ENCODE data around the gene TRIO. TPM values are rescaled to one million over a fixed set of nuclear protein-coding genes. Genes with fewer than 3 reads are reported as not detected.

Gene TRIO
- total RNA-seq, 1 donor = 211 TPM

DNA sequence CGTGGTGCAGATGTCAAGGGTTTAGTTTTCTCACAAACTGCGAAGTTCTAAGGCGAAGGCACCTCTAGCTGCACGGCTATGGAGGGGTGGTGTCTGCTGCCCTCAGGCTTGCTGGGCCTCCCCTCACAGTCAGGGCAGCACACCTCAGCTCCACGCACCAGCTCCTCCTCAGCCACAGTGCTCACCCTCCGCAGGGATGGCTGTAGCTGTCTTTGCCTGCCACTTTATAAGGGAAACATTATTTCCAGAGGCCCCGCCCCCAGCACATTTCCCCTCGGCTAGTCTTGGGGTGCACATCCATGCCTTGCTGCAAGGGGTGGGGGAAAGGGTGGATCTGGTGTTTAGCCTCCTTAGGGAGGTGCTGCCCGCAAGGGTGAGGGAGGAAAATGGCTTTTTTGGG is 154.6 kb downstream of the TRIO start:
- no peak overlapping the region for H3K4me3 ChIP-seq (ENCODE audit: low read depth, low read length)
- DNase-seq (ENCODE audit: low read depth) = no peak
- no peak for TF ChIP-seq CTCF (IDR thresholded peaks at IDR 0.05; ENCODE audit: insufficient read depth, low read length)

DNA sequence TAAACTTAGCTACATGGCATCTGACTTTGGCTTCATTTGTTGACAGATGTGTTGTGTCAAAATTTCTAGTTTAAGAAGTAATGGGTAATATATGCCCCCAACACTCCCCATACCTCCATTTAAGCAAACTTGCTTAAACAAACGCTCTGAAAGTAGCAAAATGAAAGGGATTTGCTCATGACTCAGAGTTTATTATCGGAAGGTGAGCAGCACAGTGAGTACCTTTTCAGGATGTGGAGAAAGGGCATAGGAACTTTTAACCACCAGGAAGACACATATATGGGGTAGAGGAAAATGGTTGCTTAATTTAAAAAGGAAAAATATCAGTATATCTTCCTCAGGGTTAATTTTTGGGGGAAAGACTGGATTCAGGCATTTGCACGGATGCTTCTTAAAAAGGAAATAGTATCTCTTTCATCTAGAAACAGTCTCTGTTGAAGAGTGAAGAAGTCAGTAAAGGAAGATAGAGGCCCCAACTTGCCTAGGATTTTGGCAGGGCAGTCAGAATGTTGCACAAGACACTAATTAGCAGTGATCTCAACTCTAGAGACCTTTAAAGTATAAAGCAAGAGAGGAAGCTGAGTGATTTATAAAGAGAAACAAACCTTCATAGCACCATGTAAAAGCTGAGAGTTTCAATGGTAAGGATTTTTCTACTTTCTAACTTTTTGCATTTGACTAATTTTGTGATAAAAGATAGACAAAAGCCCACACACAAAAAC is 155.1 kb downstream of the TRIO start:
- no peak for TF ChIP-seq CTCF (IDR thresholded peaks at IDR 0.05; ENCODE audit: insufficient read depth, low read length)
- no peak overlapping the region for H3K4me3 ChIP-seq (ENCODE audit: low read depth, low read length)
- peak; percentile 52 for DNase-seq (ENCODE audit: low read depth)

DNA sequence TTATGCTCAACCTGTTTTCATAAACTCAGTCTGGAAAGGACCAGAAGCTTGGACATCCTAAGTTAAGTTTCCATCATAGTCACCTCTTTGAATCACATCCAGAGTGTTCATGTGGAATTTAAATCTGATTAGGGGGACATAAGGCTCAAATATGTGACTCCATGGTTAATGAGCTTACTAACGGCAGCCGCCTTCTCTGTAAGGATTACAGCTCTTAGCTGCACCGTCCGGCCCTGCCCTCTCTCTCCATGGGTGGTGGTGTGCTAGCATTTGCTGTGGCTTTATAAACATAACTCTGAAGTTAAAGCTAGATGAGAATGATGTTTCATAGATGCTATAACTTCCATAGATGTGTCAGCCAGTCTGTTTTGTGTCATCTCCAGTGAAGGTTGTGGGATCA is 156.5 kb downstream of the TRIO start:
- DNase-seq (ENCODE audit: low read depth) = no peak
- no peak for TF ChIP-seq CTCF (IDR thresholded peaks at IDR 0.05; ENCODE audit: insufficient read depth, low read length)
- H3K4me3 ChIP-seq (ENCODE audit: low read depth, low read length) = no peak overlapping the region

- H3K4me3 ChIP-seq (ENCODE audit: low read depth, low read length) = no peak overlapping the region
- DNase-seq (ENCODE audit: low read depth) = no peak
- no peak for TF ChIP-seq CTCF (IDR thresholded peaks at IDR 0.05; ENCODE audit: insufficient read depth, low read length)
Observed at GRCh38 chr5:14301186-14301585, 158.0 kb downstream of the TRIO start.

GRCh38 chr5:14302330-14302729 is 159.2 kb downstream of the TRIO start:
- no peak overlapping the region for H3K4me3 ChIP-seq (ENCODE audit: low read depth, low read length)
- TF ChIP-seq CTCF (IDR thresholded peaks at IDR 0.05; ENCODE audit: insufficient read depth, low read length) = no peak
- DNase-seq (ENCODE audit: low read depth) = no peak

GRCh38 chr5:14305045-14305444 is 161.9 kb downstream of the TRIO start:
- peak; percentile 81 for DNase-seq (ENCODE audit: low read depth)
- TF ChIP-seq CTCF (IDR thresholded peaks at IDR 0.05; ENCODE audit: insufficient read depth, low read length) = no peak
- no peak overlapping the region for H3K4me3 ChIP-seq (ENCODE audit: low read depth, low read length)

DNA sequence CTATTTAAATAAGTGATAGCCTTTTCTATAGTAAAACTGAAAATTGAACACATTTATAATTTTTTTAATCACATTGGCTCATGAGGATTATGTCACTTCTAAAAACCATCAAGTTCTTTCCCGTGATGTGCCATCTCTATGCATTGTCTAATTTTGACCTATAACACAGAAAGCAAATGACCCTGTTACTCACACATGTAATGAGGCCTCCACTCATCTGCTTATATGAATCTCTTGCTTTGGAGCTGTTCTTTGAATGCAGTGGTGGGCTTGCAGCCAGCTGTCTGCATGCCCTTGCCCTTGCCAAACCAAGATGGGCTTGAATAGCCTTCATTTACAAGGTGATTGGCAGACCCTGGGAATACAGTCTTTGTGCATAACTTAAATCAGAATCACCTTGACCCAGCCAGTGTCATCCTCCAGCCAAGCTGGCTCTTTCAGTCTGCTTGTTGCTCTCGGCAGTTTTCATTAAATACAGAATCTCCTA is 163.2 kb downstream of the TRIO start:
- no peak for DNase-seq (ENCODE audit: low read depth)
- no peak overlapping the region for H3K4me3 ChIP-seq (ENCODE audit: low read depth, low read length)
- no peak for TF ChIP-seq CTCF (IDR thresholded peaks at IDR 0.05; ENCODE audit: insufficient read depth, low read length)
